Spleen (tissue), 11 donors: Measurements from ENCODE around the gene ELMO3. TPM values are rescaled to one million over a fixed set of nuclear protein-coding genes. Genes with fewer than 3 reads are reported as not detected.

Experiments
- DNase-seq: peaks from one replicate; pipeline ENCODE4 v3.0.0-alpha.2; 2020
- H3K27ac ChIP-seq, 8 donors: fragments of 200-600 bp; sonication (generic) in 7 of 8; 1 replicate in 4 of 8; 2 replicates in 4 of 8; pipeline versions ENCODE4 v1.5.0 to v1.8.0; 2016 to 2021; ENCODE audit warnings: inconsistent platforms in 4 of 8, mild to moderate bottlenecking in 4 of 8, moderate library complexity in 1 of 8
- H3K27me3 ChIP-seq, 7 donors: fragments of 200-600 bp; sonication (generic) in 6 of 7; replicated peaks in 1 of 7; 1 replicate in 4 of 7; 2 replicates in 3 of 7; pipeline versions ENCODE4 v1.5.0 to v1.8.0; 2016 to 2021; ENCODE audit warnings: inconsistent platforms in 3 of 7, mild to moderate bottlenecking in 1 of 7
- H3K36me3 ChIP-seq, 6 donors: fragments of 200-600 bp; sonication (generic) in 5 of 6; 1 replicate in 4 of 6; 2 replicates in 2 of 6; pipeline versions ENCODE4 v1.5.0 to v1.8.0; 2016 to 2021; ENCODE audit warnings: inconsistent platforms in 2 of 6
- H3K4me1 ChIP-seq, 6 donors: fragments of 200-600 bp; sonication (generic) in 5 of 6; 1 replicate in 3 of 6; 2 replicates in 3 of 6; pipeline versions ENCODE4 v1.5.0 to v1.8.0; 2016 to 2021; ENCODE audit warnings: inconsistent platforms in 3 of 6
- H3K4me3 ChIP-seq, 8 donors: fragments of 200-600 bp; sonication (generic) in 7 of 8; 1 replicate in 4 of 8; 2 replicates in 4 of 8; pipeline versions ENCODE4 v1.5.0 to v1.8.0; 2016 to 2021; ENCODE audit warnings: inconsistent platforms in 4 of 8, mild to moderate bottlenecking in 4 of 8, moderate library complexity in 2 of 8
- H3K9me3 ChIP-seq, 8 donors: fragments of 200-600 bp; sonication (generic) in 7 of 8; 1 replicate in 4 of 8; 2 replicates in 4 of 8; pipeline versions ENCODE4 v1.5.0 to v1.8.0; 2016 to 2021; ENCODE audit warnings: inconsistent platforms in 4 of 8
- POLR2A ChIP-seq, 3 donors: fragments of 450-650 bp; IDR thresholded peaks; one replicate each; pipeline ENCODE4 v1.5.1; 2017; ENCODE audit warnings: antibody characterized with exemption in 3 of 3, mild to moderate bottlenecking in 1 of 3
- POLR2AphosphoS5 ChIP-seq, 3 donors: sonication (generic); formaldehyde crosslinking; IDR thresholded peaks; one replicate each; pipeline ENCODE4 v1.5.1; 2017; ENCODE audit warnings: antibody characterized with exemption in 3 of 3
- WGBS, 5 donors: extraction: QIAGEN DNeasy Blood & Tissue Kit in 3 of 5; methylation state at CpG; one replicate each; pipeline versions ENCODE4 v1.1.5 to v1.1.7; 2013 to 2018; 5-methylcytosine and 5-hydroxymethylcytosine counted together
- intact Hi-C: fragments of 100-400 bp; cut with DNase I; formaldehyde crosslinking; loops from one replicate; pipeline ENCODE4 v1.15.0; 2023; ENCODE audit warnings: low total_unique reads
- polyA plus RNA-seq, 3 donors: library from polyadenylated mRNA; stranded (reverse); fragments of 200-250 nt; gene quantifications; one replicate each; pipeline ENCODE4 v1.2.1, GENCODE V29; 2013
- total RNA-seq, 7 donors: library from RNA; depleted of rRNA in 3 of 7; stranded (reverse); fragments of >200 nt in 3 of 7; fragmentation: NEBNext Ultra II Directional in 4 of 7; extraction: Animal tissue kit (Norgen Biotek cat#: 25700) in 4 of 7; gene quantifications; one replicate each; pipeline versions ENCODE4 v1.1.0 to v1.2.1, GENCODE V29; 2016 to 2021
- TF ChIP-seq, protein P1 (sequence below), 11 experiments: fragments of 200-600 bp in 7 of 11; fragments of 450-650 bp in 4 of 11; sonication (generic) in 4 of 11; IDR thresholded peaks in 8 of 11; conservative IDR thresholded peaks in 3 of 11; 1 replicate in 7 of 11; 2 replicates in 4 of 11; pipeline versions ENCODE4 v1.4.0 to v1.8.0; 2016 to 2021; ENCODE audit warnings: antibody characterized with exemption in 11 of 11, inconsistent platforms in 4 of 11, mild to moderate bottlenecking in 1 of 11
- donor health status: healthy with polysubstance abuse.
- donor health status: DM: no; HTN: no; CAD: no; lungs with moderate emphysema.
- donor health status: DM: no; HTN: no; CAD: no.
- donor health status: Bipolar disorder and iron deficiency.
- donor health status: healthy.
- donor health status: DM: no; HTN: no; CAD: no.
- donor health status: DM: yes; HTN: yes; CAD: no.

Gene ELMO3
- total and polyA plus RNA-seq, 10 donors: 2.8 to 8.7 (median 4.0) TPM

DNA sequence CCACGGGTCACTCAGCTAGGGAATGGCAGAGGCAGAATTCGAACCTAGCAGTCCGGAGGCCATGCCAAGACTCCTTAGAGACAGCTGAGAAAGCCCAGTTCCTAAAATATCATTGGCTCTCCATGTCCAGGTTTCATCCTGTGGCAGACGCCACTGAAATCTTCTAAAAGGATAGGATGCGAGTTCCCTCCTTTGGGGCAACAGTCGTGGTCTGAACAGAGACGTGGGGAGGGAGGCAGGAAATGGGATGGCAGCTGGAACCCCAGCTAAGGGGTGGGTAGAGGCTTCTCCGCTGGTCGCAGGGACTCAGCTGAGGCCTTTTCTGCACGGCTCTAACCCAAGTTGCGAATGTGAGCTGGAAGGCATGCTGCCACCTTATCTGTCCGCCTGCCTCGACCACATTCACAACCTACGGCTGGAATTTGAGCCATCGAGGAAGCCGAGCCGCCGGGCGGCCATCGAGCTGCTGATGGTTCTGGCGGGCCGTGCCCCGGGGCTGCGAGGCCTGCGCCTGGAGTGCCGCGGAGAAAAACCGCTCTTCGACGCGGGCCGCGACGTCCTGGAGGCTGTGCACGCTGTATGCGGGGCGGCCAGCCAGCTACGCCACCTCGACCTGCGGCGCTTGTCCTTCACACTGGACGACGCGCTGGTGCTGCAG is 36.3 kb upstream of the ELMO3 start:
- peak overlapping the region in 7 of 8 donors; percentile 27 to 67 (median 36) for H3K4me3 ChIP-seq

DNA sequence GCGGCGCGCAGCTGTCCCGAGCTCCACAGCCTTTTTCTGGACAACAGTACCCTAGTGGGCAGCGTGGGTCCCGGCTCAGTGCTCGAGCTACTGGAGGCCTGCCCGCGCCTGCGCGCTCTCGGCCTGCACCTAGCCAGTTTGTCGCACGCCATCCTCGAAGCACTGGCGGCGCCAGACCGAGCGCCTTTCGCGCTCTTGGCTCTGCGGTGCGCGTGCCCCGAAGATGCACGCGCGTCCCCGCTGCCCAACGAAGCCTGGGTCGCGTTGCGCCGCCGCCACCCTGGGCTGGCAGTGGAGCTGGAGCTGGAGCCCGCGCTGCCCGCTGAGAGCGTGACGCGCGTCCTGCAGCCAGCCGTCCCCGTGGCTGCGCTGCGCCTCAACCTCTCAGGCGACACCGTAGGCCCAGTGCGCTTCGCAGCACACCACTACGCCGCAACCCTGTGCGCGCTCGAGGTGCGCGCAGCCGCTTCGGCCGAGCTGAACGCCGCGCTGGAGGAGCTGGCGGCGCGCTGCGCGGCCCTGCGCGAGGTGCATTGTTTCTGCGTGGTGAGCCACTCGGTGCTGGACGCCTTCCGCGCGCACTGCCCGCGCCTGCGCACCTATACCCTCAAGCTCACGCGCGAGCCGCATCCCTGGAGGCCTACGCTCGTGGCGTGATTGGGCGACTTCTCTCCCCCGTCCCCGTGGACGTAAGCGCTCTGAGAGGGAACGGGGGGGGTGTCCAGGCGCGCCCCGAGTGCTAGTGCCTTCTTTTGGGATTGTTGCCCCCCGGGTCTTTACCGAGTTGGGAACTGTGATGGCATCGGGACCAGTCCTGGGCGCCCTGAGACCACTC is 35.5 kb upstream of the ELMO3 start:
- no peaks in the 10 kb centered on the region for H3K9me3 ChIP-seq
- H3K27ac ChIP-seq: no peak overlapping the region
- intact Hi-C loops: no loop called here
- 2 to 6% (median 2%) methylated on average over 6 to 99 of the region's 99 CpGs for WGBS, 5 donors
- H3K4me1 ChIP-seq: peaks cover 41 to 78% (median 67%) of the 10 kb centered on the region in 6 donors
- peaks cover 4 to 76% (median 61%) of the 10 kb centered on the region in 7 donors for H3K27me3 ChIP-seq
- H3K36me3 ChIP-seq: no peaks in the 10 kb centered on the region
- H3K4me3 ChIP-seq: peak overlapping the region; percentile 14 to 67 (median 36)
- TF ChIP-seq POLR2A (IDR thresholded peaks at IDR 0.05): no peak
- TF ChIP-seq POLR2AphosphoS5 (IDR thresholded peaks at IDR 0.05): peak in 2 of 3 donors; percentile 53 to 59
- DNase-seq: peak; percentile 78

More for the DNA sequence above, 36.3 kb upstream of the ELMO3 start:
- Histone ChIP-seq H3K27me3 (peaks cover 4 to 69% (median 60%) of the 10 kb centered on the region in 7 donors), H3K27ac (no peak overlapping the region), H3K9me3 (no peaks in the 10 kb centered on the region), H3K36me3 (no peaks in the 10 kb centered on the region), H3K4me1 (peaks cover 48 to 86% (median 75%) of the 10 kb centered on the region in 6 donors)
- intact Hi-C loops: no loop called here
- DNase-seq: peak; percentile 78
- WGBS, 5 donors: 8 to 19% (median 11%) methylated on average over 10 to 44 of the region's 44 CpGs
- TF ChIP-seq, protein P1, sequence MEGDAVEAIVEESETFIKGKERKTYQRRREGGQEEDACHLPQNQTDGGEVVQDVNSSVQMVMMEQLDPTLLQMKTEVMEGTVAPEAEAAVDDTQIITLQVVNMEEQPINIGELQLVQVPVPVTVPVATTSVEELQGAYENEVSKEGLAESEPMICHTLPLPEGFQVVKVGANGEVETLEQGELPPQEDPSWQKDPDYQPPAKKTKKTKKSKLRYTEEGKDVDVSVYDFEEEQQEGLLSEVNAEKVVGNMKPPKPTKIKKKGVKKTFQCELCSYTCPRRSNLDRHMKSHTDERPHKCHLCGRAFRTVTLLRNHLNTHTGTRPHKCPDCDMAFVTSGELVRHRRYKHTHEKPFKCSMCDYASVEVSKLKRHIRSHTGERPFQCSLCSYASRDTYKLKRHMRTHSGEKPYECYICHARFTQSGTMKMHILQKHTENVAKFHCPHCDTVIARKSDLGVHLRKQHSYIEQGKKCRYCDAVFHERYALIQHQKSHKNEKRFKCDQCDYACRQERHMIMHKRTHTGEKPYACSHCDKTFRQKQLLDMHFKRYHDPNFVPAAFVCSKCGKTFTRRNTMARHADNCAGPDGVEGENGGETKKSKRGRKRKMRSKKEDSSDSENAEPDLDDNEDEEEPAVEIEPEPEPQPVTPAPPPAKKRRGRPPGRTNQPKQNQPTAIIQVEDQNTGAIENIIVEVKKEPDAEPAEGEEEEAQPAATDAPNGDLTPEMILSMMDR (IDR thresholded peaks at IDR 0.05 in 8 of 11, conservative IDR thresholded peaks at IDR 0.05 in 3 of 11): no peak
- TF ChIP-seq POLR2AphosphoS5 (IDR thresholded peaks at IDR 0.05) (no peak), POLR2A (IDR thresholded peaks at IDR 0.05) (no peak)

DNA sequence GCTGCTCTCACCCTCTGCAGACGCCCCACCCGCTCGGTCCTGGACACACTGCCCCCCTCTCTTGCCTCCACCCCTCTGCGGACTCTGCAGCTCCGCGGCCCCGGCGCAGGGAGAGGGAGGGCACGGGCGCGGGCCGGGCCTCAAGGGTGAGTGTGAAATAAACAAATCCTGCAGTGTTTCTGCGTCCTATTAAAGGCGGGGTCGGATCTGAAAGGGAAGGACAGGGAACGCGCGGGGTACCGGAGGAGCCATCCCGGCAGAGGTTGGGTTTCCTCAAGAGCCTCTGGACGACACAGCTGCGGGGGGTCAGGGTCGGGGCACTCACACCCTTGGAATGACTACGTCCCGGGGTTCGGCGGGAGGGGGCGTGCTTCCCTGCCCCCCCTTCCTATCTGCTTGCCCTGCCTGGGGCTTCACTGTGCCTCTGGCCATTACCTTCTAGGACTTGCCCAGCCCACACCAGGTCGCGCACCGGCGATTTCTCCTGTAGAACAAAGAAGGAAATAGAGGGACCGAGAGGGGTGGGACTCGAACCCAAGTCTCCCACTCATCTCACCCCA is 34.9 kb upstream of the ELMO3 start:
- Histone ChIP-seq H3K36me3 (no peaks in the 10 kb centered on the region), H3K4me1 (peaks cover 39 to 74% (median 61%) of the 10 kb centered on the region in 6 donors), H3K9me3 (no peaks in the 10 kb centered on the region), H3K4me3 (peak overlapping the region in 7 of 8 donors; percentile 27 to 67 (median 36)), H3K27ac (no peak overlapping the region), H3K27me3 (peaks cover 4 to 83% (median 68%) of the 10 kb centered on the region in 7 donors)
- 3 to 6% (median 4%) methylated on average over 30 to 34 of the region's 34 CpGs for WGBS, 5 donors
- TF ChIP-seq POLR2A (IDR thresholded peaks at IDR 0.05): no peak
- TF ChIP-seq, protein P1 (IDR thresholded peaks at IDR 0.05 in 8 of 11, conservative IDR thresholded peaks at IDR 0.05 in 3 of 11): no peak
- no peak for TF ChIP-seq POLR2AphosphoS5 (IDR thresholded peaks at IDR 0.05)
- intact Hi-C loops: no loop called here
- peak; percentile 78 for DNase-seq

DNA sequence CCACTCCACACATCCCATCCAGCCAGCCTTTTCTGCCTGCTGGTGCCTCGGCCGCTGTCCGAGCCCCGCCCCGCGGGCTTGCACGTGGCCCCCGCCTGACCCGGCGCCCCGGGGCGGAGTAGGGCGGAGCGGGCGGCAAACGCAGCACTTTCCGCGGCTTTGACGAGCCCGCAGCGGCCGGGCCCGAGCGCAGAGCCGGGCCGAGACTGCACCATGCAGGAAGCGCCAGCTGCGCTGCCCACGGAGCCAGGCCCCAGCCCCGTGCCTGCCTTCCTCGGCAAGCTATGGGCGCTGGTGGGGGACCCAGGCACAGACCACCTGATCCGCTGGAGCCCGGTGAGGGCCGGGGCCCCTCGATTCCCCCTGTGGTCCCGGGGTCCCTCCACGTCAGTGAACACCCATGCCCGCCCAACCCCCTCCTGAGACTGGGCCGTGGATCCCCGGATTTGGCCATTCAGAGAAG is 34.3 kb upstream of the ELMO3 start, which contains the start of gene HSF4:
Gene HSF4, plus strand, starts transcription at position 147 of the 463 bp plus-strand sequence. Its CDS starts 67 bp downstream, at position 214.
- Histone ChIP-seq H3K4me3 (peak within 1 kb of the TSS; percentile 14 to 67 (median 36)), H3K27me3 (peaks cover 4 to 89% (median 73%) of the 10 kb centered on the region in 7 donors), H3K36me3 (no peaks in the 10 kb centered on the region), H3K4me1 (peaks cover 44 to 76% (median 64%) of the 10 kb centered on the region in 6 donors), H3K27ac (no peak within 1 kb of the TSS), H3K9me3 (no peaks in the 10 kb centered on the region)
- peak; percentile 84 for DNase-seq
- TF ChIP-seq, protein P1 (IDR thresholded peaks at IDR 0.05 in 8 of 11, conservative IDR thresholded peaks at IDR 0.05 in 3 of 11): no peak
- TF ChIP-seq POLR2AphosphoS5 (IDR thresholded peaks at IDR 0.05): peak; percentile 23 to 60 (median 48)
- intact Hi-C loops: no loop called here
- WGBS, 5 donors: 1 to 3% (median 2%) methylated on average over 6 to 41 of the region's 41 CpGs
